Activated naive CD4-positive, alpha-beta T cell treated with anti-CD3 and anti-CD28 coated beads, Interleukin-2, amount 50 U/mL, for 24 hours (primary cell): ENCODE data around the gene FNDC11.
A peak's percentile ranks its signal among the peaks of the same experiment; 100 is the strongest.
"Not testable (repeated sequence)": the region's sequence is repeated elsewhere in the genome, so short reads cannot be mapped to it uniquely, and the experiment has no call there.

Experiments
- H3K27ac Mint-ChIP-seq: one replicate; pipeline ENCODE4 v1.8.0; 2021; ENCODE audit warnings: mild to moderate bottlenecking, mixed read lengths
- H3K27me3 Mint-ChIP-seq: one replicate; pipeline ENCODE4 v1.8.0; 2021; ENCODE audit warnings: mixed read lengths
- H3K36me3 Mint-ChIP-seq: one replicate; pipeline ENCODE4 v1.8.0; 2021; ENCODE audit warnings: mixed read lengths
- H3K4me1 Mint-ChIP-seq: one replicate; pipeline ENCODE4 v1.8.0; 2021; ENCODE audit warnings: mixed read lengths
- H3K4me3 Mint-ChIP-seq: one replicate; pipeline ENCODE4 v1.8.0; 2021; ENCODE audit warnings: mild to moderate bottlenecking, mixed read lengths
- H3K9me3 Mint-ChIP-seq: one replicate; pipeline ENCODE4 v1.8.0; 2021; ENCODE audit warnings: mixed read lengths

FNDC11 gene

DNA sequence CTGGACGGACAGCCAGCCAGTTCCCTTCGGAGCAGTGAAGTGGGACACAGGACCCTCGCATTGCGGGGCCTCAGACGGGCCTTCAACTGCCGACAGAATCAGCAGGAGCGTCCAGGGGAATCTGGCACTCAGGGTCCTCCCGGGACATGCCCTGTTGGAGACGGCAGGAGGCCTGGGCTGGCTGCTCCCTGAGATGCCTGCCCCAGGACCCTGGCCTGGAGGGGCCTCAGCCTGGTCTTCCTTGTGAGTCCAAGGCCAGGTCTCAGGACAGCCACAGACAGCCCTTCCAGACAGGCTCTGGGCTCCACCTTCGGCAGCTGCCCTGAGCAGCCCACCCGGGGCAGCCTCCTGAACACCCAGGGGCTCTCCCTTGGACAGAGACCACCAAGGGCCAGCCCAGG lies 34.7 kb downstream of the FNDC11 start:
- no peak overlapping the region for H3K27ac Mint-ChIP-seq
- peaks cover 12% of the 10 kb centered on the region for H3K36me3 Mint-ChIP-seq
- no peaks in the 10 kb centered on the region for H3K27me3 Mint-ChIP-seq
- no peaks in the 10 kb centered on the region for H3K9me3 Mint-ChIP-seq
- H3K4me1 Mint-ChIP-seq: peaks cover 19% of the 10 kb centered on the region
- no peak overlapping the region for H3K4me3 Mint-ChIP-seq

DNA sequence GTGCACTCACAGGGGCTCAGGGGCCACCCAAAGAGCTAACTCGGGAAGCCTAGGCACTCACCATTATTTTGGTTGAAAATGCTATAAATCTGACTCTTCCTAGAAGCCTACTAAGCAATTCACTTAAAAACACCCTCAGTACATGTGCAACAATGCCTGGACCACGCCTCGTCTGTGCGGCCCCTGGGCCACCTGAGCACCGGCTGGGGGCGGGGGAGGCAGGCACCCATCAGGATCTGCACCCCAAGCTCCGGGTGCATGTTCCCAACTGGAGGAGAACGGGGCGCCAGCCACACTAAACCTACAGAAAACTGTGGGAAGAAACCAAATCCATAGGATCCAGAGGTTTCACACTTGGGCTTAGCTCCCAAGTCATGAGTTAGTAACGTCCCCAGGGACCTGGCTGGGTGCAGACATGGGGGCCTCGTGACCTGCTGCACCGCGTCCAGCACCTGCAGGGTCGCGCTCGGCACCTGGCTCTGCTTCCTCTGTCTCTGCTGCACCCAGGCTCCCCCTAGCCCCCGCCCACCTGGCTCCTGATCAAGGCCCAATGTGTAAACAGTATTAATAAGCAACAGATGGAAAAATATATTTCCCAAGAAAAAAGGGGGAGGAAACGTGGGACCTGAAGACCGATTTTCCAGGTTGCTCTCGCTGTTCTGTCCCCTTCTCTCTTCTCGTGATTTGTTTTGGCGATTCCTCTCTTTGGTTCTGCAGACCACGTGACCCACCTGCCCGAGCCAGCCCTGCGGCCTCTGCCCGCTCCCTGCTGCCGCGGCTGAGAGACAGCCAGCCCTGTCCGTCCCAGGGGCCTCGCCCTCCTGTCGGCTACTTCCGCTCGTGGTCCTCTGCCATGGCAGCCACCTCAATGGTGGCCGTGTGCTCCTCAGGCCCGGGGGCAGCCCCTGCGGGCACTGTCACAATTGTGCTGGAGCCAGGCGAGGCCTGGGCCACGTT lies 35.6 kb downstream of the FNDC11 start:
- Mint-ChIP-seq H3K4me1 (peaks cover 19% of the 10 kb centered on the region), H3K4me3 (no peak overlapping the region), H3K27me3 (no peaks in the 10 kb centered on the region), H3K27ac (no peak overlapping the region), H3K9me3 (no peaks in the 10 kb centered on the region), H3K36me3 (peaks cover 12% of the 10 kb centered on the region)

DNA sequence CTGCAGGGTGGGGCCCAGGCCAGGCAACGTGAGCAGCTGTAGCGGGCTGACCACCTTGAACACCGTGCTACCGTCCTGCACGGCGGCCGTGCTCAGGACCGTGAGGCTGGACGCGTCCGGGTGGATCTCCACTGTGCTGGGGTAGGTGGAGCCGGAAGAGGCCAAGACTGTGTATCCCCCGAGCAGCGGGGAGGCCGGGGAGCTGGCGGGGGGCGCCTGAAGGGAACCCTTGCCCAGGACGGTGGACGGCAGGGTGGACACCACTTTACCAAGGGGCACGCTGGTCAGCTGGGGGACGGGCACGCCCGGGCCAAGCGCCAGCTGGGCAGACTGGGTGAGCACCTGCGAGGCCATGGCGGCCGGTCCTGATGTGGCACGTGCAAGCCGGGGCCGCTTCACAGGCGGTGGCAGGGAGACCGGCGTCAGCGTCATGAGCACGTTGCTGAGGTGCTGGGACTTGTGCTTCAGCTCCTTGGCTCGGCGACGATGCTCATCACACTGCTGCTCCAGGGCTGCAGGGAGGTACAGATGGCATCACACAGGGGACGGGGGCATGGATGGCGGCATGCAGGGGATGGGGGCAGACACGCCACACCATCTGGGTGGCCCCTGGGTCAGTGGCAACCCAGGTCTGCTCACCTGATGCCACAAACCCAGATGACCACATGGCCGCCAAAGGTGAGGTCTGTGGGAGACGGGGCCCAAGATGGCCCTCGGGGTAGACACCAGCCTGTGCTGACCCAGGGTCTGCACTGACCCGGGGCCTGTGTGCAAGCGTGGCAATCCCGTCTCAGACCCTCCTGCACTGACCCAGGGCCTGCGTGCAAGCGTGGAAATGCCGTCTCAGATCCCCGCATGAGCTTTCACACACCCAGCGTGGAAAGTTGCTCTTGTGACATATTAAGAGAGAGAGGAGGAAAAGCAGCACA lies 36.5 kb downstream of the FNDC11 start:
- H3K9me3 Mint-ChIP-seq: no peaks in the 10 kb centered on the region
- H3K4me1 Mint-ChIP-seq: peaks cover 19% of the 10 kb centered on the region
- no peaks in the 10 kb centered on the region for H3K27me3 Mint-ChIP-seq
- no peak overlapping the region for H3K4me3 Mint-ChIP-seq
- peaks cover 14% of the 10 kb centered on the region for H3K36me3 Mint-ChIP-seq
- no peak overlapping the region for H3K27ac Mint-ChIP-seq

DNA sequence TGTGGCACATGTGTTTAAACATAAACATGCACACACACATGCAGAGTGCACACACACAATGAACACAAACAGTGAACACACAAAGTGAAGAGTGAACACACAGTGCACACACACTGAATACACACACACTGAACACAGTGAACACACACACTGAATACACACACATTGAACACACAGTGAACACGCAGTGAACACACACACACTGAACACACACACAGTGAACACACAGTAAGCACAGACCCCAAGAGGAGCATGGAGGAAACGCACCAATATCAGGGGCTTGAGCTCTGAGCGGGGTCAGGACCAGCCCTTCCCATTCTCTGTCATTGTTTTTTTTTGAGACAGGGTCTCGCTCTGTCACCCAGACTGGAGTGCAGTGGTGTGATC lies 37.2 kb downstream of the FNDC11 start:
- no peaks in the 10 kb centered on the region for H3K27me3 Mint-ChIP-seq
- no peak overlapping the region for H3K4me3 Mint-ChIP-seq
- peaks cover 15% of the 10 kb centered on the region for H3K4me1 Mint-ChIP-seq
- H3K9me3 Mint-ChIP-seq: no peaks in the 10 kb centered on the region
- H3K36me3 Mint-ChIP-seq: peaks cover 14% of the 10 kb centered on the region
- H3K27ac Mint-ChIP-seq: no peak overlapping the region

DNA sequence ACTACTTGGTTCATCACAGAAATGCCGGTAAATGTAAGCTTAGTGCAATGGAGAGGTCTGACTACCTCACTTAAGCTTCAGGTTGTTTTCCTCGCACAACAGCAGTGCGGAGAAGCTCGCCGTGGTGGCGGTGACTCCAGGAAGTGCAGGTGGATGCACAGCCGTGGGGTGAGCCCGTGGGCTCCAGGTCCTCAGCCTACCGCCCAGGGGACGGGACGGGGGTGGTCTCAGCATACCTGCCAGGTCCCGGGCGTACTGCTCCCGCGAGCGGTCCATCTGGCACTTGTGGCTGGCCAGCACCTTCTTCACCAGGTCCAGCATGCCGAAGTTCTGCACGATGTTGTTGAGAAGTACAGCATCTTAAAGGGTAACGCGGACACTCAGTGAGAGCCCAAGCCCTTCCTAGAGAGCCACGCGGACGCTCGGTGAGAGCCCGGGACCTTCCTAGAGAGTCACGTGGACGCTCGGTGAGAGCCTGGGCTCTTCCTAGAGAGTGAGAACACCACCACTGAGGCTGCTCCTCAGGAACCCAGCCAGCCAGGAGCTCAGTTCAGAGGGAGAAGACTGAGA lies 37.9 kb downstream of the FNDC11 start:
- no peak overlapping the region for H3K27ac Mint-ChIP-seq
- peaks cover 15% of the 10 kb centered on the region for H3K4me1 Mint-ChIP-seq
- H3K36me3 Mint-ChIP-seq: peaks cover 14% of the 10 kb centered on the region
- H3K4me3 Mint-ChIP-seq: no peak overlapping the region
- no peaks in the 10 kb centered on the region for H3K9me3 Mint-ChIP-seq
- no peaks in the 10 kb centered on the region for H3K27me3 Mint-ChIP-seq

DNA sequence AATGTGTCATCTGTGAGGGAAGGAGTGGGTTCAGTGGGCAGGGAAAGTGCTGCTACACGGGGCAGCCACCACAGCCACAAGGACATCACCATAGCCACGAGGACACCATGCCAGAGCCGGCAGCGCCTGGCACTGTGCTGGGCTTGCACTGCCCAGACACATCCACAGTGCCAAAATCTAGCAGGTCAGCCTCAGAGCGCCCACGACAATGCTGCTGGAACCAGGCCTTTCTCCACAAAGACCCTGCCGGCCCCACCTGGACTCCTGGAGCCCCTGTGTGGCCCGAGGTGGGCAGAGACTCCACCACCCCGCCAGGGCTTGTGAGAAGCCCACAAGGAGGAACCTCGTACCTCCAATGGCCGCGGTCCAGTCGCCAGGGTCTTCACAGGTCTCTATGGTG lies 38.7 kb downstream of the FNDC11 start:
- H3K9me3 Mint-ChIP-seq: no peaks in the 10 kb centered on the region
- peaks cover 9% of the 10 kb centered on the region for H3K4me1 Mint-ChIP-seq
- H3K36me3 Mint-ChIP-seq: peaks cover 14% of the 10 kb centered on the region
- no peak overlapping the region for H3K4me3 Mint-ChIP-seq
- no peak overlapping the region for H3K27ac Mint-ChIP-seq
- no peaks in the 10 kb centered on the region for H3K27me3 Mint-ChIP-seq

DNA sequence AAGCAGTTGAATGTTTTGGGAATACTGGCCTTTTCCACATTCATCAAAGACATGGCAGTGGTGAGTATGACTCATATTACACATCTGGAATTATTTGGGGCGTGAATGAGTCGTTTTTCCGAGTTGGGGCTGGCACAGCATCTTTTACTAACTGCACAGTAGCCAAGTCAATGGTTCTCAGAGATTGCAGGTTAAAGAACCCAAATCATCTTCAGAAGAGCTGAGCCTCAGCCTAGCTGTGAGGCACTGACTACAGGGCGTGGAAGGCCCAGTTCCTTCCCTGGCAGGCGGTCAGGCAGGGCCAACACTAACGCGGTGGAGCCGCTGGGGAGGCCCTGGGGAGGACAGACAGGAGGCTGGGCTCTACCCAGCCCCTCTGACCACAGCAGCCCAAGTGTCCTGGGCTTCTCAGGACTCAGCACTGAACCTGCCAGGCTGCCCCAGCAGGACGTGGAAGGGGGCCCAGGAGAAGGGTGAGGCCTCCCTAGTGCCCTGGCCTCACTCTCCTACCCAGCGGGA lies 40.1 kb downstream of the FNDC11 start:
- Mint-ChIP-seq H3K9me3 (no peaks in the 10 kb centered on the region), H3K27me3 (no peaks in the 10 kb centered on the region), H3K36me3 (peaks cover 13% of the 10 kb centered on the region), H3K4me3 (no peak overlapping the region), H3K27ac (no peak overlapping the region), H3K4me1 (no peaks in the 10 kb centered on the region)

DNA sequence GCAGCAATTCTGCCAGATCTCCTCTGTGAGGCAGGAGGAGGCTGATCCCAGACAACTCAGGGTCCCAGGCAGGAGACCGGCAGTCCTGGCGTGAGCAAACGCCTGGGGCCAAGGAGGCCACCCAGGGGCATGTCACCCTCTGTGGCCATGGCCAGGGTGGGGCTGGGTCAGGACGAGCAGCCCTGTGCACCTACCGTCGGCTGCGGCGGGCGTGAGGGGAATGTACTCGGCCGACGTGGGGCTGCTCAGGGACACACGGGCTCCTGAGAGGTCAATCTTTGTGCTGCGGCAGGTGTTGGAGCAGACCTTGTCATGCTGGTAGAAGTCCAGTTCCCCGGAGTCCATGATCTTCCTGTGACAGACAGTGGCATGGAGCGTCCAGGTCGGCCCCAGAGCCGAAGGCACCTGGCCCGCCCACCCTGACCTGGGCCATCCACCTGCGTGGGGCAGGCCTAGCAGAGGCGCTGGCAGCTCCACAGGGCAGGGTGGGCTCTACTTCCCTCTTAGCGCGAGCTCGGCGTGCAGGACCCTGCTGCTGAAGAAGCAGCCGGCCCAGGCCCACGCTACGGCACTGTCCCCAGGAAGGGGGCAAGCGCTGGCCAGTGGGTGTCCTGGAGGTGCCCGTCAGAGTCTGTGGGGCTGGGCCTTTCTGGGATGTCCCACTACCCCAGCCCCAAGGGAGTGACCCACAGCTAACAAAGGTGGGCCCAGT lies 41.6 kb downstream of the FNDC11 start:
- no peaks in the 10 kb centered on the region for H3K27me3 Mint-ChIP-seq
- no peaks in the 10 kb centered on the region for H3K9me3 Mint-ChIP-seq
- peaks cover 14% of the 10 kb centered on the region for H3K36me3 Mint-ChIP-seq
- no peak overlapping the region for H3K27ac Mint-ChIP-seq
- no peak overlapping the region for H3K4me3 Mint-ChIP-seq
- H3K4me1 Mint-ChIP-seq: no peaks in the 10 kb centered on the region

DNA sequence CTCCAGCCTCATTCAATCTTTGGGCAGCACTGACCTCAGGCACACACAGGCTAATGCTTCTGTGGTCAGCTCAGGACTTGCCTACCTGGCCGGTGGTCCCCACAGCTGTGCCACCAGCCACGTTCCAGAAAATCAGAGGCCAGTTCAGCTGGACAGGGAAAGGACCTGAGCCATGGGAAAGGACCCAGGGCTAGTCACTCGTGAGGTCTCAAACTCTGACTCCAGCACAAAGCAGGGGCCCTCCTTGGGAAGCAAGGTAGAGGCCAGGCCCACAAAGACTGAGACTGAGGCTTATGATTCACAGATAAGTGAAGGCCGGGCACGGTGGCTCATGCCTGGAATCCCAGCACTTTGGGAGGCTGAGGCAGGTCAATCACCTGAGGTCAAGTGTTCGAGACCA lies 42.5 kb downstream of the FNDC11 start:
- Mint-ChIP-seq H3K4me3 (no peak overlapping the region), H3K36me3 (peaks cover 12% of the 10 kb centered on the region), H3K9me3 (no peaks in the 10 kb centered on the region), H3K4me1 (no peaks in the 10 kb centered on the region), H3K27ac (no peak overlapping the region), H3K27me3 (no peaks in the 10 kb centered on the region)

DNA sequence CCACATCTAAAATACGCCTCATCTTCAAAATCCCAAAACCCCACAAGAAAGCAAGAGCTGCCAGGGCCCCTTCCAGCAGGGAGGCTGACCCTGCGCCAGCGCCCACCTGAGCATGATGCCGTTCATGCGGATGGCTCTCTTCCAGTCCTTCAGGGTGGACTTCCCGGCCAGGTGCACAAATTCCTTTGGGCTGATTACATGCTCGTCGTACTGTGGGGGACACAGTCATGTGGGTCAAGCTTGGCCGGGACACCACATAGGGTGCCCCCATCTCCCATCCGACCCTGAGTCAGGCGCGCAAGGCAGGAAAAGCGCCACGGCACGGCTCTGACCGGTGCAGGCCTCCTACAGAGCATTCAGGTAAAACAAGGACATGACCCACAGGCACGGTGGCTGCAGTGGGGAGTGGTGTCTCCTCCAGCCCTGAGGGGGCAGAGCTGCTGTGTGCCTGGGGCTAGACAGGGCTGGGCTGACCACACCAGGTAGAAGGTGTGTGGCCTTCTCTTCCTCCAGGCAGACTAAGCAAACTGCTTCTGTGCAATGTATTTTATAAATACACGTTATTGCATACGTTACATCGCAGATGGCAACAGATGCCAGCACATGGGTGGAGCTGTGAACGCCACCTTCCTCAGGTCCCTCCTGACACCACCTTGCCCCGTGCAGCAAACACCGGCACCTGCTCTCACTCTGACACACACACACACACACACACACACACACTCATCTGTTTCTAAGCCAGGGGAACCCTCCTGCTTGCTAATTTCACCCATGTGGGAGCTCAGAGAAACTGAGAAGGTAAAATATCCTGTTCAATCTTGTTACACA lies 43.9 kb downstream of the FNDC11 start:
- Mint-ChIP-seq H3K4me3 (no peak overlapping the region), H3K9me3 (no peaks in the 10 kb centered on the region), H3K27ac (no peak overlapping the region), H3K4me1 (peaks cover 5% of the 10 kb centered on the region), H3K27me3 (no peaks in the 10 kb centered on the region), H3K36me3 (peaks cover 16% of the 10 kb centered on the region)

DNA sequence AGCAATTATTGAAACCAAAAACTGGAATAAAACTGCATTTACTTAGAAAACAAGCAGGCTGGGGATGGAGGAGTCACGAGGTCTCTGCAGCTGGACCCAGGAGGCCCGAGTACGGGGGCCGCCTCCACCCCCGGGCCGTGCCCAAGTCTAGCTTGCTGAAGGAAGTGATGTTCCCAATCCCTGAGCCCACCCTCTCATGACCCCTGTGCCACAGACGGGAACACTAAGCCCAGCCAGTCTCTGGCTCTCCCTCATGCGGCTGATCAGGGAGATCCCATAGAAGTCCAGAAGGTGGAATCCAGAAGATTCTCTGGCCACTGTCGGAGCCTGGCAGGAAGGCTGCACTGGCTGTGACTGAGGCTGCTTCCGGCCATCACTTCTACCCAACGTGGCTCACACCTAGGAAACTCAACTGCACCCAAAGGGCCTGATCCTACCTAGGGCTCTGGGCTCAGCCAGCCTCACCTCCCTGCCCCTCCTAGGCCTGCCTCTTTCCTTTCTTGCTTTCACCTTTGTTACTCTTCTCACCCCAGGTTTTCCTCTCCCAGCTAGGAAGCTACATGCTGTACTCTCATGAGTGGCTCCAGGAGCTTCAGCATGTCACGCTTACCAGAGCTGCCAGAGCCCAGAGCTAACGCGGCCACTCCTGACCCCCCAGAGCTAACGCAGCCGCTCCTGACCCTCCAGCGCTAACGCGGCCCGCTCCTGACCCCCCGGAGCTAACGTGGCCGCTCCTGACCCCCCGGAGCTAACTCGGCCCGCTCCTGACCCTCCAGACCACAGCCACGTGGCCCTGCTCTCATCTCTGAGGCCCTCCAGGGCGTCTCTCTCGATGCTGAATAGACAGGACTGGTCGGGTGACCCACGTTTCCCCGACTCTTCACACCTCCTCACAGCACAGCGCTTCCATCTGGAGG lies 44.8 kb downstream of the FNDC11 start:
- Mint-ChIP-seq H3K9me3 (no peaks in the 10 kb centered on the region), H3K27me3 (no peaks in the 10 kb centered on the region), H3K36me3 (peaks cover 12% of the 10 kb centered on the region)

DNA sequence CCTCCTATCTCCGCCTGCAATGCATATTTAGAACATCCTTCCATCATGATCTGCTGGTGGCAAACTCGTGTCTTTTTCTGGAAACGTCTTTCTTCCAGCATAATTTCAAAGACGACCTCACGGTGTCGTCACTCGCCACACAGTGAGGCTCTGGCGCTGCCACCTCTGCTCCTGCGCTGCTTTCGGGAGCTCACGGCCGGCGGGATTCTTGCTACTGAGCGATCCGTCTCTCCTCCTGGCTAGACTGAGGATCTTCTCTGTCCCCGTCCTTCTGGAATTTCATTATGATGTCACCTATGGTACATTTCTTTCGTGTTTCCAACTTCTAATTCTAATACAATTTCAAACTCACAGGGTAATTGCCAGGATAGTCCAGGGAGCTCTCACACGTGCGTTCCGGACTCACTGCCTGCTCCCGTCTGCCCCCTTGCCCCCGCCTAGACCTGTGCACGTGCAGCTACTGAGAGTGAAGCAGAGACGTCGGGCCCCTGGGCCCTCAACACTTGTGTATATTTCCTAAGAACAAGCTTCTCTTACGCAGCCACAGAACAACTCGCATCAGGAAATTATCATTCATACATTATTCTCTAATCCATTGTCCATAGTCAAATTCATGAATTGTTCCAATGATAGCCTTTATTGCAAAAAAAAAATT lies 45.6 kb downstream of the FNDC11 start:
- Mint-ChIP-seq H3K27ac (no peak overlapping the region), H3K4me1 (peaks cover 8% of the 10 kb centered on the region), H3K36me3 (peaks cover 12% of the 10 kb centered on the region), H3K9me3 (no peaks in the 10 kb centered on the region), H3K4me3 (no peak overlapping the region), H3K27me3 (no peaks in the 10 kb centered on the region)

More for the DNA sequence above, 44.8 kb downstream of the FNDC11 start:
- Mint-ChIP-seq H3K4me3 (no peak overlapping the region), H3K4me1 (peaks cover 8% of the 10 kb centered on the region), H3K27ac (no peak overlapping the region)

DNA sequence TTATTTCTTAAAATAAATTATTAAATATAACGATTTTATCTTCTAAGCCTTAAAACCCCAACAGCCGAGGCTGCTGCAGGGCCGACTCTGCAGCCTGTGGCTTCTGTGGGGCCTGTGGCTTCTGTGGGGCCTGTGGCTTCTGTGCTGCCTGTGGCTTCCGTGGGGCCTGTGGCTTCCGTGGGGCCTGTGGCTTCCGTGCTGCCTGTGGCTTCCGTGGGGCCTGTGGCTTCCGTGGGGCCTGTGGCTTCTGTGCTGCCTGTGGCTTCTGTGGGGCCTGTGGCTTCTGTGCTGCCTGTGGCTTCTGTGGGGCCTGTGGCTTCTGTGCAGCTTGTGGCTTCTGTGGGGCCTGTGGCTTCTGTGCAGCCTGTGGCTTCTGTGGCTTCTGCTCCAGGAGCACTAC lies 47.7 kb downstream of the FNDC11 start:
- not testable (repeated sequence) for H3K9me3 Mint-ChIP-seq, H3K4me1 Mint-ChIP-seq, H3K27me3 Mint-ChIP-seq, H3K36me3 Mint-ChIP-seq, H3K4me3 Mint-ChIP-seq
- peak overlapping the region; percentile 30 for H3K27ac Mint-ChIP-seq
